ENCODE data around the gene ARSA.

GRCh38 chr22:50579752-50580151 is 48.2 kb downstream of the ARSA start:
- TF ChIP-seq PPARA (CRISPR knock-in tag; IDR thresholded peaks at IDR 0.05; ENCODE audit: borderline replicate concordance): no peak
- no peak for TF ChIP-seq PATZ1 (CRISPR knock-in tag; IDR thresholded peaks at IDR 0.05; ENCODE audit: borderline replicate concordance)
- TF ChIP-seq TOX (CRISPR knock-in tag; IDR thresholded peaks at IDR 0.05; ENCODE audit: borderline replicate concordance): no peak
- TF ChIP-seq TSHZ2 (CRISPR knock-in tag; IDR thresholded peaks at IDR 0.05): no peak
- TF ChIP-seq TCF4 (CRISPR knock-in tag; IDR thresholded peaks at IDR 0.05; ENCODE audit: borderline replicate concordance): no peak
- no peak for TF ChIP-seq BACH2 (CRISPR knock-in tag; IDR thresholded peaks at IDR 0.05; ENCODE audit: borderline replicate concordance)
- no peak for TF ChIP-seq ISL1 (CRISPR knock-in tag; IDR thresholded peaks at IDR 0.05)
- no peak for TF ChIP-seq ESRRG (CRISPR knock-in tag; IDR thresholded peaks at IDR 0.05)
- TF ChIP-seq ZFP3 (CRISPR knock-in tag; IDR thresholded peaks at IDR 0.05): no peak
- TF ChIP-seq RARB (CRISPR knock-in tag; IDR thresholded peaks at IDR 0.05): no peak
- TF ChIP-seq ARNTL (CRISPR knock-in tag; IDR thresholded peaks at IDR 0.05; ENCODE audit: borderline replicate concordance, low read depth): no peak

Data from SK-N-SH treated with all-trans-retinoic acid at 6 μM for 48 hours (cell line).